ENCODE measurements around the gene NUDT13.
"Not testable (repeated sequence)": the region's sequence is repeated elsewhere in the genome, so short reads cannot be mapped to it uniquely, and the experiment has no call there.

NUDT13 gene

DNA sequence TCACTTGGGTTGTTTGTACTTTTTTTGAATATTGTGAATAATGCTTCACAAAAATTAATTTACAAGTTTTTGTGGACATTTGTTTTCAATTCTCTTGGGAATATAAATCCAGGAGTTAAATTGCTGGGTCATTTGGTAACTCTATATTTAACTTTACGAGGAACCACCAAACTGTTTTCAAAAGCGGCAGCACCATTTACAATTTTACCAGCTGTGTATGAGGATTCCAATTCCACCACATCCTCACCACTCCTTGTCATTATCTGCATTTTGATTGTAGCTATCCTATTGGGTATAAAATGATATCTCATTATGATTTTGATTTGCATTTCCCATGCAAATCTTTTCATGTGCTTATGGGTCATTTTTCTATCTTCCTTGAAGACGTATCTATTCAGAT, 4.0 kb upstream of the NUDT13 start:
- no peak for DNase-seq

- DNase-seq, result not testable (repeated sequence)
These were observed 1.0 kb upstream of the NUDT13 start for GRCh38 chr10:73109248-73109652.

DNA sequence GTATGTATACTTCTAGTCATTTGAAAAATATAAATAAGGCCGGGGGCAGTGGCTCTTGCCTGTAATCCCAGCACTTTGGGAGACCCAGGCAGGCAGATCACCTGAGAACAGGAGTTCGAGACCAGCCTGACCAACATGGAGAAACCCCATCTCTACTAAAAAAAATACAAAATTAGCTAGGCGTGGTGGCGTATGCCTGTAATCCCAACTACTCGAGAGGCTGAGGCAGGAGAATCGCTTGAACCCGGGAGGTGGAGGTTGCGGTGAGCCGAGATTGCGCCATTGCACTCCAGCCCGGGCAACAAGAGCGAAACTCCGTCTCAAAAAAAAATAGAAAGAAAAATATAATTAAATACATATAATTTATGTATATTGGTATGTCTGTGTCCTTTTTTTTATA, 1.8 kb downstream of the NUDT13 start:
- DNase-seq, result not testable (repeated sequence)

DNA sequence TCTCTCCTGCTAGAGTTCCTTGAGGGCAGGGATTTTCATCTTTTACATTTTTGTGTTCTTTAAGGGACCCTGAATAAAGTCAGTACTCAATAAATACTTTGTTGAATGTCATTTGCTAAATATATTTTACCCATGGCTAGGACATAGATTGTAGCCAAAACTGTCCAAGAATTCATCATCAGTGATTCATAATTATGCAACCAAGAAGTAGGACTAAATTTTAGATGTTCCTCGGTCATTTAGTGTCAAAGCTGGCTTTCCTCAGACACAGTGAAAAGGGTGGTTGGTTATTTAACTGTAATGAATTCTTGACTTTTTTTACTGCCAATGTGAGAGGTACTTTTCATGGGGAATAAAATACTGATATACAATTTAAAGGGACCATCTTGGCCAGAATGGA, 3.3 kb downstream of the NUDT13 start:
- DNase-seq, result no peak

GRCh38 chr10:73116017-73116416, 5.8 kb downstream of the NUDT13 start:
- DNase-seq, result no peak

DNA sequence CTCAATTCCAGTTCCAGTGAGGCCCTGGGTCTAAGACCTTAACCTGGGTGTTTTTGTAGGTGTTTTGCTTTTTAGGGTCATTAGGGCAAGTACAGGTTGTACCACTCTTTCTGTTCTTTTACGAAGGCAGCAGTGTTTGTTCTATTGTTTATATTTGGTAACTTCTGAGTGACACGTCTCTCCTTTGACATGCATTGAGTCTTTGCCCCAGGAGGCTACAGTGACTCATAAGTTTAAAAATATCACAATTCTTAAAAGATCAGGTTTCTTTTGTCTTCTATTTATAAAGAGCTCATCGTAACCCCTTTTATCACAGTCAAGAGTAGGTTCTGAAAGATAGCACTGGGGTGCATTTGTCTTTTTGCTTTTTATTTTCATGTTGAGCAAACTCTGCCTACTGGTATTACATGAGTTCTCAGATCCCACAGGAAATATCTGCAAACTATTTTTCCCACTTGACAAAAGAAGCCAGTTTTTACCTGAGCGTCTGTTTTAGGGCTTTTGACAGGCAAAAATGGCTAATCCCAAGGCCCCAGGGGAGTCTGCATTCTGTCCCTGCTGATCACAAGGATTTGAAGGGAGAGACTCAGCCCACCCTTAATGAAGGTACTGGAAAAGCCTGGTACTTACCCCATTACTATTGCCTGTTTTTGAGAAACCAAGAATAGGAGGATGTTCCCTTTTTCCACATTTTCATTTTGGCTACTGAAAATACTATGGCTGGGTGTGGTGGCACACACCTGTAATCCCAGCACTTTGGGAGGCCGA, 7.9 kb downstream of the NUDT13 start:
- no peak for DNase-seq

DNA sequence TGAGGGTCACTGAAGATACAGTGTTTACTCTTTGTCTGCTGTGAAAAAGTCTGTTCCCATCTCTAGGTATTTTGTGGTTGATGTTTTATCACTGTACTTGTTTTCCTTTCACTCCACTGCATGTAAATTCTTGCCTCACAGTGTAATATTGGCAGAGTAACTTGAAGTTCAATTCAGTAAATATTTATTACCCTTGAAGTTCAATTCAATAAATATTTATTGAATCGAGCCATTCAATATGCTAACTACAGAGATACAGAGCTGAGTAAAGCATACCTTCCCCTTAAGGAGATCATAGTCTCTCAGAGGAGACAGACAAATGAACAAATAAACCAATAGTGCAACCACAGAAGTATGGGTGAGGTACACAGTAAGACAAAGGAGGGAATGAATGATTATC, 9.2 kb downstream of the NUDT13 start:
- no peak for DNase-seq

DNA sequence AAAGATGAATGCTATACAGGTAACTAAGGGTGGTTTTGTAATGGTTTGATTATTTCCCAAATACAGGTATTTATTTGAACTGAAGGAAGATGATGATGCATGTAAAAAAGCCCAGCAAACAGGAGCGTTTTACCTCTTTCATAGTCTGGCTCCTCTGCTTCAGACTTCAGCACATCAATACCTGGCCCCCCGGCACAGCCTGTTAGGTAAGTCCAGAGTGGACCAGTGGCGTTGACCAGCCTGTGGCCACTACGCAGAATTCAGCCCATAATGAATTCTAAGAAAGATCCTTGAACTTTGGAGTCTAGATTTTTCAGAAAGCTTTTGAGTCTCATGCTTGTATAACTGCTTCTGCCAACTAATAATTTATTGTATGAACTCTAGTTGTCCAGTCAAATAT, 9.7 kb downstream of the NUDT13 start:
- DNase-seq, result no peak

- DNase-seq, result no peak
These were observed 16.1 kb downstream of the NUDT13 start for GRCh38 chr10:73126343-73126742.

DNA sequence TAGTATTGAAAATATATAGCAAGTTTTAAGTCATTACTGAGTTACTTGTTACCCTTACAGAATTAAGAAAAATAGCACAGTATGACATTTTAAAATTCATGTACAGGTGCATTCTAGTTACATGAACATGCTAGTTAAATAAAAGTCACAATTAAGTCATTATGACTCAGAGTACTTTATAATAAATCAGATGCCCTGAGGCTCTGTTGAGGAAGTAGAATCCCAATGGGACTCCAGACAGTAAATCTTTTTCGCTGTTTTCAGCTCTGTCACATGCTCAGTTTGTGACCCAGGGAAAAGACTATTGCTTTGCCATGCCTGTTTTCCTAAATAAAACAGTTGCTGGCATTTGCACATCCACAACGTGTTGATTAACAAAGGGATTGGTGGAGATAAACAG, 21.0 kb downstream of the NUDT13 start:
- no peak for DNase-seq

- no peak for DNase-seq
These were observed 21.8 kb downstream of the NUDT13 start for GRCh38 chr10:73131913-73132686.

- no peak for DNase-seq
These were observed 24.5 kb downstream of the NUDT13 start for GRCh38 chr10:73134727-73135126.

- no peak for DNase-seq
These were observed 26.4 kb downstream of the NUDT13 start for GRCh38 chr10:73136627-73137026.

GRCh38 chr10:73139251-73139650, 29.0 kb downstream of the NUDT13 start:
- DNase-seq, result no peak

DNA sequence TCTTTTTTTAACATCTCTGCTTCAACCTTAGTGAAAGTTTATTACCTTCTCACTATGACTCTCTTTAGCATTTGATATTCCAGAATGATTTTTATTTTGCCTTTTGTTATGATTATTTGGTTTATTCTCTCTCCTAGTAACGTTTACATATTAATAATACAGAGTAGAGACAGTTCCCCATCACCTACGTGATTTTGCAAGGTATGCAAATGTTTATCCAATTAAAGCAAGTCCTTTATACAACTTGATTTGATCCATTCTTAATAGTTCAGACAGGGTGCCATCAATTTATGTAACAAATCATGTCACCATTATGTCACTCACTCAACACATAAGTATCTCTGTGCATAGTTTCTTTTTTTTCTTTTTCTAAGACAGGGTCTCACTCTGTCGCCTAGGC, 31.3 kb downstream of the NUDT13 start:
- no peak for DNase-seq

DNA sequence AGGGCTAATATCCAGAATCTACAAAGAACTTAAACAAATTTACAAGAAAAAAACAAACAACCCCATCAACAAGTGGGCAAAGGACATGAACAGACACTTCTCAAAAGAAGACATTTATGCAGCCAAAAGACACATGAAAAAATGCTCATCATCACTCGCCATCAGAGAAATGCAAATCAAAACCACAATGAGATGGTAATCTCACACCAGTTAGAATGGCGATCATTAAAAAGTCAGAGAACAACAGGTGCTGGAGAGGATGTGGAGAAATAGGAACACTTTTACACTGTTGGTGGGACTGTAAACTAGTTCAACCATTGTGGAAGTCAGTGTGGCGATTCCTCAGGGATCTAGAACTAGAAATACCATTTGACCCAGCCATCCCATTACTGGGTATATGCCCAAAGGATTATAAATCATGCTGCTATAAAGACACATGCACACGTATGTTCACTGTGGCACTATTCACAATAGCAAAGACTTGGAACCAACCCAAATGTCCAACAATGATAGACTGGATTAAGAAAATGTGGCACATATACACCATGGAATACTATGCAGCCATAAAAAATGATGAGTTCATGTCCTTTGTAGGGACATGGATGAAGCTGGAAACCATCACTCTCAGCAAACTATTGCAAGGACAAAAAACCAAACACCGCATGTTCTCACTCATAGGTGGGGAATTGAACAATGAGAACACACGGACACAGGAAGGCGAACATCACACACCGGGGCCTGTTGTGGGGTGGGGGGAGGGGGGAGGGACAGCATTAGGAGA, 40.6 kb downstream of the NUDT13 start:
- DNase-seq, result not testable (repeated sequence)

- no peak for DNase-seq
These were observed 41.8 kb downstream of the NUDT13 start for GRCh38 chr10:73152009-73152408.

GRCh38 chr10:73156054-73156453, 45.8 kb downstream of the NUDT13 start:
- DNase-seq, result no peak

GRCh38 chr10:73159038-73159648, 48.9 kb downstream of the NUDT13 start:
- DNase-seq, result peak; percentile 34

GRCh38 chr10:73161079-73161478, 50.8 kb downstream of the NUDT13 start:
- DNase-seq, result no peak

DNA sequence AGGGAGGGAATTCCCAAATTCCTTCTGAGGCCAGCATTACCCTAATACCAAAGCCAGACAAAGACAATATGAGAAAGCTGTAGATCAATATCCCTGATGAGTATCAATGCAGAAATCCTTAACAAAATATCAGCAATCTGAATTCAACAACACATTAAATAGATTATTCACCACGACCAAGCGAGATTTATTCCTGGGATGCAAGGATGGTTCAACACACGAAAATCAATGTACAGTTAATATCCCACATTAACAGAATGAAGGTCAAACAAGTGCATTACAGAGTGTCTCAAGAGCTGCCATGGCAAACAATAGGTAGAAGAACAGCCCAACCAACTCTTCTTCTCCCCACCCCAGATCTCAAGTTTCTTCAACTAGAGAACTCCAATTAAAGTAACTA, 51.4 kb downstream of the NUDT13 start:
- DNase-seq, result no peak

DNA sequence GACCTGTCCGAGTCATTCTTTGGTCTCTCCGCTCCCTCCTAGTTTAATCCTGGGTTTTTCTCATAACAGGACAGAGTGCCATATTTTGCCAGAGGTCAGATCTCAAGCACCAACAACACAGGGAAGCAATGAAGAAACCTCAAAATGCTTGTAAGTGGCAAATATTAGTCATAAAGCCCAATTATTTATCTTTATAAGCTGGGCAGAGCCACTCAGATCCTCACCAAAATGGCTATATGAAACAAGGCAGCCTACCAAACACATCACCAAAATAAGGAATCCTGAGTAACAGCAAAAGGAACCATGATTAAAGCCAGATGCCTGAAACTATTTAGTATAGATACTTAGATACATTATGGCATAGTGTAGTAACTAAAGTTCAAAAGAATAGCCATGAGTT, 52.8 kb downstream of the NUDT13 start:
- DNase-seq, result no peak

DNA sequence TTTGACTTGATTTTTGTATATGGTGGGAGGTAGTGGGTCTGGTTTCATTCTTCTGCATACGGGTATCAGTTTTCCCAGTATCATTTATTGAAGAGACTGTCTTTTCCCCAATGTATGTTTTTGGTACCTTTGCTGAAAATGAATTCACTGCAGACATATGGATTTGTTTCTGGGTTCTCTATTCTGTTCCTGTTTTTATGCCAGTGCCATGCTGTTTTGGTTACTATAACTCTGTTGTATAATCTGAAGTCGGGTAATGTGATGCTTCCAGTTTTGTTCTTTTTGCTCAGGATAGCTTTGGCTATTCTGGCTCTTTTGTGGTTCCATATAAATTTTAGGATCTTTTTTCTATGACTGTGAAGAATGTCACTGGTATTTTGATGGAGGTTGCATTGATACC, 56.7 kb downstream of the NUDT13 start:
- no peak for DNase-seq

Data from activated CD4-positive, alpha-beta T cell treated with anti-CD3 and anti-CD28 coated beads for 1 hour (primary cell).